Amygdala (tissue), 56 donors: ENCODE data around the gene SIRT2.
"Not testable (repeated sequence)": the region's sequence is repeated elsewhere in the genome, so short reads cannot be mapped to it uniquely, and the experiment has no call there.

Source experiments
- DNase-seq, 56 donors: peaks; one replicate each; lab custom pipeline; 2025; lab: John Stamatoyannopoulos, UW

The SIRT2 gene

DNA sequence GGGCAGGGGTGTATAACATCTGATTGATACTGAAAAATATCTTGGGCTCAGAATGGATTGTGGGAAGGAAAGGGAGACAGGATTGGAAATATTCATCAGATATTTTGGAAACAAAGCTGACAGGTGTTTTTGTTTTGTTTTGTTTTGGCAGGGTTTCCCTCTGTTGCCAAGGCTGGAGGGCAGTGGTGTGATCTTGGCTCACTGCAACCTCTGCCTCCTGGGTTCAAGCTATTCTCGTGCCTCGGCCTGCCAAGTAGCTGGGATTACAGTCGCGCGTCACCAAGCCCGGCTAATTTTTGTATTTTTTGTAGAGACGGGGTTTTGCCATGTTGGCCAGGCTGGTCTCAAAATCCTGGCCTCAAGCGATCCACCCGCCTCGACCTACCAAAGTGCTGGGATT lies 26.0 kb downstream of the SIRT2 start:
- DNase-seq = not testable (repeated sequence)

DNA sequence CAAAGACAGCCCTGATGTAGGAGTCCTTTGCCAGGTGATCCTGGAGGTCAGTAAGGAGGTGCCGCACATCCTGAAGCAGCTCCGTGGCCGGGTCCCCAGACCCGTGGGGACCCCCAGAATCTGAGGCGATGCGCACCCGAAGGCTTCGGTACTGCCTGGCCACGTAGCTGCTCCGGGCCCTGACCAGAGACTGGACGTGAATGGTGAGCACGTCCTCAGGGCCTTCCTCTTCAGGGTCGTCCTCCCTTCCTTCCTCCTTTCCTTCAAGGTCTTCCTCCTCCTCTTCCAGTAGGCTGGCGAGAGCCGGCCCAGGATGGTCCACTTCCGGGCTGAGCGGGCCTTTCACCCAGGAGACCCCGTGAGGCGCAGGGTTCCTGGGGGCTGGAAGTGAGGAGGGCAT lies 28.8 kb downstream of the SIRT2 start:
- no peak for DNase-seq

DNA sequence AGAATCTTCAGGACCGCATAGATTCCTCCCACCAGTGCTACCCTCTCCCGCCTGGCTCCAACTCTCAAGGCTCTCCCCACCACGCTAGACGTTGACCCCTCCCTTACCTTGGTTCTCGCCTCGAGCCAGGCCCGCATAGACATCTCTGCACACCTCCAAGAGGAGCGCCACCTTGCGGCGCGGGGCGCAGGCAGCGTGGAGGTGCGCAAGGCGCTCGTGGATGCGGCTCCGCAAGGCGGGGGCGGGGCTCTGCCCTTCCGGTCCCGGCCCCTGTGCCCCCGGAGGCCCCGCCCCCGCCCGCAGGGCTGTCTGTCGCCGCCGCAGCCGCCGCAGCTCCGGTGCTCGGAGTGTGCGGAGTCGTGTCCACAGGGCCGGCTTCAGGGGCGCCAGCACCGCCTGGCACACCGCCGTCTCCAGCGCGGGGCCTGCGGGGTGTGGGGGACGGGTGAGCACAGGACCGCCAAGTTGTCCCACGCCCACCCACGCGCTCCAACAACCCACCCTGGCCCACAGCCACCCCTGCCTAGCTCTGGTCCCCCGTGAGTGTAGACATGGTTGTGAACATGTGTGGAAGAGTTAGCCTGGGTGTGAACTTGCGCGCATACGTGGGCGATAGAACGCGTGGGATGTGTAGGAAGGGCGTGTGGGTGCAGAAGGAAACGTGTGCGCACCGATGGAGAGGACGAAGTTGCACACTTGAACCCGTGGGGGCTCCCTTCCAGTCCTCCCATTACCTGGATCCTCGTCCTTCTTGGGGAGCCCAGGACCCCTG lies 29.4 kb downstream of the SIRT2 start:
- DNase-seq = peak in 41 of 56 donors; percentile 7 to 76 (median 40)

DNA sequence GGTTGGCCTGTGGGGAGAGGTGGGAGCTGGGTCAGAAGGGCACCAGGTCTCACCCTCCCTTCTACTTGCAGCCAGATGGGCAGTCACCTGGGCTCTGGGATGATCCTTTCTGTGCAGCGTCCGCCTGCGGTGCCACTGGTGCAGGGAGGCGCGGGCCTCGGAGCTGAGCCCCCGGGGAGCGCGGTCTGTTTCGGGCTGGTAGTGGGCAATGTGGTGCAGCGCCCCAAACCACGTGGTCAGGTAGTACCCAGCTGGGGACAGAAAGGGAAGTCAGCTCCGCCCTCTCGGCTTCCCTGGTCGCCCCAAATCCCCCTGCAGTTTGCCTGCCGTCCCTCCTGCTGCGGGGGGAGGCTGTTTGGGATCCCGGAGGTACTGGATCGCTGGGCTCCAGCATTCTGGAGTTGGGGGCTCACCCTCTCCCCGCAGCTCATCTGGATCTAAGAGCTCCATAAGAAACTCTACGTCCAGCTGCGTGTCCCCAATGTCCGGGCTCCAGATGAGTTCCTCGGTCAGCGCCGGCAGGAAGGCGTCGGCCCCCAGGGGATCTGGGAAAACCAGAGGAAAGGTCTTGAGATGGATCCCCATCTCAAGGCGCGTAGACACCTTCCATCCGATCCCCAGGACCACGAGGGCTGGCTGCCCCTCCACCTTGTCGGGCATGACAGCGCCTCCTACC lies 30.1 kb downstream of the SIRT2 start:
- DNase-seq = peak in 1 of 56 donors; percentile 21

DNA sequence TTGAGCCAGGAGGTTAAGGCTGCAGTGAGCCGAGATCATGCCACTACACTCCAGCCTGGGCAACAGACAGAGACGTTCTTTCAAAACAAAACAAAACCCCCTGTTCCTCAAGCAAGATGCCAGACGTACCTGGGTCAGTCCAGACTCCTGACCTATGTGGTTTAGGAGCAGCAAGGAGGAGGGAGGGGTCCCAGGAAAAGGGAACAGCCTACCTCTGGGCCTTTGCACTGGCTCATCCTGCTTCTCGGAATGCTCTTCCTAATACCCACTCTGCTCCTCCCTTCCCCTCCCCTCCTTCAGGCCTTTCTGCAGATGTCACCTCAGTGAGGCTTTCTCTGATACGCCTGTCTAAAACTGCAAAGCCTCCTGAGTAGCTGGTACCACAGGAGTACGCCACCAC lies 30.9 kb downstream of the SIRT2 start:
- no peak for DNase-seq

DNA sequence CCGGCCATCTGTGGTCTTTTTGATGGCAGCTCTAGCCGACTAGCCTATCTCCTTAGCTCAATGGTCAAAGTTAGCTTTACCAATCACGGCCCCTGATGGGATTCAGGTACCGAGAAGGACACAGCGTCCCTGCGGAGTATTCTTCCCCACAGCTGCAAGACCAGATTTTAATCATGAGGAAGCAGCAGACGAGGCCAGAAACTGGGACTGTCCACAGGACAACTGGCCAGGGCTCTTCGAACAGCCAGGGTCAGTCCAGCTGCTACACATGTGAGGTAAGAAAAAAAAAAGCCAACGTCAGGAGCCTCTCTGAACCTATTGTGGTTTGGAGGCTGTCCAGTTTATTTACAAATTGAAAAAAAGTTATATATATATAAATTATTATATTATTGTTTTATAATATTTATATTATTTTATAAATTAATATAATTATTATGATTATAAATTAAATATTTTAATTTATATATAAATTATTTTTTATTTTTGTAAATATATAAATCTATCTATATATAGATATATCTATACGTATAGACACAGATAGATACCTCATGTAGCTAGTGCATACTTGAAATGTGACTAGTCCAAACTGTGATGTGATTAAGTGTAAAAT lies 32.1 kb downstream of the SIRT2 start:
- no peak for DNase-seq

DNA sequence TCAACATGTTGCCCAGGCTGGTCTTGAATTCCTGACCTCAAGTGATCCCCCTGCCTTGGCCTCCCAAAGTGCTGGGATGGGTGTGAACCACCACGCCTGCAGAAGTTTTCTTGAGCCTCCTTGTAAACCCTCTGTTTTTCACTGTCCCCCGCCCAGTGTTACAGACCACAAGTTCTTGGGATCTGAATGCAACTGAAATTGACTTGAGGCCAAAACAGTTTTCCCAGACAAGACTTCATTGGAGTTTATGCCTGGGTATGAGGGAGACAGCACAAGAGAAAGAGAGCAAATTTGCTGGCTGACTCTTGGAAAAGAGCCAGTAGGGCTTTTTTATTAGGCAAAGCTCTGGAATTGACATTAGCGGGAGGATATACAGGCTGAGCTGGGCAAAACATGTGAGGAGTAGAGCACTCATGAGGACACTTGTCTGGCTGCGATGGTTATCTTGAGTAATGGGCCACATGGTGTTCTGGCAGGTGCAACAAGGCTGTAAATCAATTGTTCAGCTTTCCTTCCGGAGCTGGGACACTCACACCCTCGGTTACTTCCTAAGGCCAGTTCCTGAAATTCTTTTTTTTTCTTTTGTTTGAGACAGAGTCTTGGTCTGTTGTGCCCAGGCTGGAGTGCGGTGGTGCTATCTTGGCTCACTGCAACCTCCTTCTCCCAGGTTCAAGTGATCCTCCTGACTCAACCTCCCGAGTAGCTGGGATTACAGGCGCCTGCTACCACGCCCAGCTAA lies 36.9 kb downstream of the SIRT2 start:
- DNase-seq = no peak

DNA sequence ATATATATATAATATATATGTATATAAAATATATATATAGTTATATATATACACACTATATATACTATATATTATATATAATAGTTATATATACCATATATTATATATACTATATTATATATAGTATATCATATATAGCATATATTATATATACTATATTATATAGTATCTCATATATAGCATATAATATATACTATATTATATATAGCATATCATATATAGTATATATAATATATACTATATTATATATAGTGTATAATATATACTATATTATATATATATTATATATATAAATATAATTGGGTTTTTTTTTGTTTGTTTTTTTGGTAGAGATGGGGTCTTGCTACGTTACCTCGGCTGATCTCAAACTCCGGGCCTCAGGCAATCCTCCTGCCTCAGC lies 38.0 kb downstream of the SIRT2 start:
- DNase-seq = no peak

DNA sequence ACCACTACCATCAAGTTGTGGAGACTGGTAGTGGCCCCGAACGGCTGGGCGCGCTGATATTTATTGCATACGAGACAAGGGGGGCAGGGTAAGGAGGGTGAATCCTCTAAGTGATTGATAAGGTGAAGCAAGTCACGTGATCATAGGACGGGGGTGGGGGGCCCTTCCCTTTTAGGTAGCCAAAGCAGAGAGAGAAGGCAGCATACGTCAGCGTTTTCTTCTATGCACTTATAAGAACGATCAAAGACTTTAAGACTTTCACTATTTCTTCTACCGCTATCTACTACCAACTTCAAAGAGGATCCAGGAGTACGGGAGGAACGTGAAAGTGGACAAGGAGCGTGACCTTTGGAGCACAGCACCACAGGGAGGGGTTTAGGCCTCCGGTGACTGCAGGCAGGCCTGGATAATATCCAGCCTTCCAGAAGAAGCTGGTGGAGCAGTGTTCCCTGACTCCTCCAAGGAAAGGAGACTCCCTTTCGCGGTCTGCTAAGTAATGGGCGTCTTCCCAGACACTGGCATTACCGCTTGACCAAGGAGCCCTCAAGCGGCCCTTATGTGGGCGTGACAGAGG lies 39.7 kb downstream of the SIRT2 start:
- not testable (repeated sequence) for DNase-seq

DNA sequence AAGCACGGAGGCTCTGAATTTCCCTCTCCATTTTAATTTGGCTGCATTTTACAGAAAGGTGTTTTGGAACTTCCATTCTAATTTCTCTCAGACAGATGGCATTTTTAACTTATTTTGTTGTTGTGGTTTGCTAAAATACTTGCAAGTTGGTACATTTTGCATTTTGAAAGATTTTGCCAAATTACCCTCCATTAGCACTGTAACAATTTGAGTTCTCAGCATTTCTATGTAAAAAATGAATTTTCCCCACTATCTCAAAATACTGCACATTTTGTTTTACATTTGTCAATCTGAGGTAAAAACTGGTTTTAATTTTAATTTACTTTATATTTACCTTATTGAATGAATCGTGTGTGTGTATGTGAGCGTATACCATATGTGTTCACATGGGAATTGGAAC lies 42.6 kb downstream of the SIRT2 start:
- DNase-seq = no peak

DNA sequence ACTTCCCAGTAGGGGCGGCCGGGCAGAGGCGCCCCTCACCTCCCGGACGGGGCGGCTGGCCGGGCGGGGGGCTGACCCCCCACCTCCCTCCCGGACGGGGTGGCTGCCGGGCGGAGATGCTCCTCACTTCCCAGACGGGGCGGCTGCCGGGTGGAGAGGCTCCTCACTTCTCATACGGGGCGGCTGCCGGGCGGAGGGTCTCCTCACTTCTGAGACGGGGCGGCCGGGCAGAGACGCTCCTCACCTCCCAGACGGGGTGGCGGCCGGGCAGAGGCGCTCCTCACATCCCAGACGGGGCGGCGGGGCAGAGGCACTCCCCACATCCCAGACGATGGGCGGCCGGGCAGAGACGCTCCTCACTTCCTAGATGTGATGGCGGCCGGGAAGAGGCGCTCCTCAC lies 43.7 kb downstream of the SIRT2 start:
- not testable (repeated sequence) for DNase-seq

DNA sequence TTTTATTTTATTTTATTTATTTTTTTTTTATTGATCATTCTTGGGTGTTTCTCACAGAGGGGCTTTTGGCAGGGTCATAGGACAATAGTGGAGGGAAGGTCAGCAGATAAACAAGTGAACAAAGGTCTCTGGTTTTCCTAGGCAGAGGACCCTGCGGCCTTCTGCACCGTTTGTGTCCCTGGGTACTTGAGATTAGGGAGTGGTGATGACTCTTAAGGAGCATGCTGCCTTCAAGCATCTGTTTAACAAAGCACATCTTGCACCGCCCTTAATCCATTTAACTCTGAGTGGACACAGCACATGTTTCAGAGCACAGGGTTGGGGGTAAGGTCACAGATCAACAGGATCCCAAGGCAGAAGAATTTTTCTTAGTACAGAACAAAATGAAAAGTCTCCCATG lies 44.5 kb downstream of the SIRT2 start:
- DNase-seq = not testable (repeated sequence)

DNA sequence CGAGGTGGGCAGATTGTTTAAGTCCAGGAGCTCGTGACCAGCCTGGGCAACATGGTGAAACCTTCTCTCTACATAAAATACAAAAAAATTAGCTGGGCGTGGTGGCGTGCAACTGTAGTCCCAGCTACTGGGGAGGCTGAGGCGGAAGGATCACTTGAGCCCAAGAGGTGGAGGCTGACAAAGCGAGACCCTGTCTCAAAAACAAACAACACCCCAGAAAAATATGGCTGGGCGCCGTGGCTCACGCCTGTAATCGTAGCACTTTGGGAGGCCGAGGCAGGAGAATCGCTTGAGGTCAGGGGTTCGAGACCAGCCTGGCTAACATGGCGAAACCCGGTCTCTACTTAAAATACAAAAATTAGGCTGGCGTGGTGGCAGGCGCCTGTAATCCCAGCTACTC lies 46.2 kb downstream of the SIRT2 start:
- no peak for DNase-seq

DNA sequence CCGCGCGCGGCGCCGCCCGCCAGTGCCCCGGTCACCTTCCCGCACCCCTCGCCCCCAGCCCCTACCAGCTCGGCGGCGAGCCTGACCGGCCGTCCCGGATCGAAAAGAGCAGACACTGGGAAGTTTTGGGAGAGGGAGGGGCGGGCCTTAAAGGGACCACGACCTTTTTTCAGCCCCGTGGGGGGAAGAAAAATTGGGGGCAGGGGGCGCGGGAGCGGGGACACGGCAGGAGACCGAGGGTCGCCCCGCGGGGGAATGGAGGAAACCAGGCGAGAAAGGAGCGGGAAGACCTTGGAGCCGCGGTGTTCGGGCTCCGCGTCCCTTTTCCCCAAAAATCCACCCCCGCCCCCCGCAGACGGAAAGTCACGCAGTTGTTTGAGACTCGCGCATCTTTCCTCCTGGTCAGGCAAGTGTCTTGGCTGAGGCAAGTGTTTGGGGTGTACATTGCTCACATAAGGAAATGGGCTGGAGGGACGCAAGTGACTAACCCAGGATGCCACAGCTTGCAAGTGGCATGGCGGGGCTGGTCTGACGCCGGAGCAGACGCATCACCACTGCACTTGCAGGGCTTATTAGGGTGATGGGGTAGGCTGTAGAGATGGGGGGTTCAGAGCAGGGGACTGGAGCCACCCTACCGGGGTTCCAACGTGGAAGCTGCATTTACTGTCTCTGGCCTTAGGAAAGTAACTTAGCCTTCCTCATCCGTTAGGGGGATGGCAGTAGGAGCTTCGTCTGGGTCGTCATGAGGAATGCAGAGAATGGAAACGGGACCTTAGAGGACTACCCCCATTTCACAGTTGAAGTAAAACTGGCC lies 47.0 kb downstream of the SIRT2 start:
- DNase-seq = peak in 37 of 56 donors; percentile 3 to 79 (median 54)

DNA sequence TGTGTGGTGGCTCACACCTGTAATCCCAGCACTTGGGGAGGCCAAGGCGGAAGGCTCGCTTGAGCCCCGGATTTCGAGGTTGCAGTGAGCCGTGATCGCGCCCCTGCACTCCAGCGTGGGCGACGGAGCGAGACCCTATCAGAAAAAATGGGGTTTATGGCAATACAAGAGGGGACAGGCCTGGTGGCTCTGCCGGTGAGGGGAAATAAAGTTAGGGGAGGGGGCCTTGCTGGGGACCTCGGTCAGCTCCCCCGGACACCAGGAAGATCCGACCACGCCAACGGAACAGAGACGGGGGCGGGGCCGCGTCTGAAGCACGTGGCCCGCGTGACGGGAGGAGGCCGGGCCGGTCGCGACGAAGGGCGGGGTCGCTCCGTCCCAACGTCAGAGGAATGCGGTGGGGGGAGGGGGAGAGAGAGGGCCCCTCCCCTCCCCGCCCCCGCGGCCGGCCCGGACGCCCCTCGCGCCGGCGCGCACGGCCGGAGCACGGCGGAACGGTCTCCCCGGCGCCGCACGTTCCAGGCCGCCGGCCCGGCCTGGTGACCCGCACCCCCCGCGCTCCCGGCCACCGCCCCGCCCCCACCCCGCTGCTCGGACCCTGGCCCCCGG lies 47.7 kb downstream of the SIRT2 start:
- DNase-seq = peak in 55 of 56 donors; percentile 39 to 94 (median 82)

DNA sequence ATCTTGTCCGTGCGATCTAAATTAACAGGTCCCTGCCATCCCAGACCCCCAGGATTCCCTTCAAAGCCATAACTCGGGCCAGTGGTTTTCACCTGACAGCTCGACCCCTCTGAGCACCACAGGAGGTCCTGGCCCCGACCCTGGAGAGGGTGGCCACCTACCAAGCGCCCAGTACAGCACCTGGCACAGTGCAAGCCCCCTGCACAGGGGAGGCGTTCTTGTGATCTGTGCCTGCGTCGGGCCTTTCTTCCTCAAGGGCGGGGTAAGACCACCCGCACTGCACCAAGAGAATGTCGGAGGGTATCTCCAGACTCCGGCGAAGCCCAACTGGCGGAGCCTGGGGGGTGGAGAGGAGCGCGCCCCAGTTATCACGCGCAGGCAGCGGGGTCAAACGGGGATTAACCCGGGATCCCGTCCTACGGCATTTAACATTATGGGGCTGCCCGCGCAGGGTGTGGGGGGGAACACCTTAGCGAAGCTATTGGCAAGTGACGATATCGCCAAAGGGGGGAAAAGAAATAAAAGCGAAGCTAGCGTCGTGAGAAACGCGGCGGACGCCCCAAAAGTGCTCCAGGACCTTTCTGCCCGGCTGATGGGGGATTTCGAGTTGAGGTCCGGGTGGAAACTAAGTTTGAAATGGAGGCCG lies 48.3 kb downstream of the SIRT2 start:
- DNase-seq = peak in 16 of 56 donors; percentile 12 to 63 (median 51)

DNA sequence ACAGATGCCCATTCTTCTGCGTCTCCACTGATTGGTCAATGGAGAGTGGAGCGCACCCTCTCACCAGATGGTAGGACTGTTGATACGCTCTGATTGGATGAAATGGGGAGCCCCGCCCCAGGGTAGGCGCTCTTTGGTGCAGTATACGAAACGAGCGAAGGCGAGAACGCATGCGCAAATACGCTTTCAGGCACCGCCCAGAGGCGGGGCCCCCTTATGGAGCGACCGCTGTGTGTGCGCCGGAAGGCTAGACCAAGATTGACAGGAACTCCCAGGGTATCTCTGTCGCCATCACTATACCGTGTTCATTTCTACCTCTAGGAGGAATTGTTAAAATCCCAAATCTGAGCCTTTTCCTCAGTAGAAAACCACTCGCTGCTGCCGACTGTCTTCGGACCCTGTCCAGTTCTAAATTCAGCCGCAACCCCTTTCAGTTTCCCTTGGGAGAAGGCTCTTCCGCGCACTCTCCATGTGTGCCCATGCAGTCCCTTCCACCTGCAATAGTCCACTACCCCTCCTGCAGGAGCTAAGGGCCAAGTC lies 48.9 kb downstream of the SIRT2 start:
- DNase-seq = peak in 18 of 56 donors; percentile 96 to 100 (median 100)

DNA sequence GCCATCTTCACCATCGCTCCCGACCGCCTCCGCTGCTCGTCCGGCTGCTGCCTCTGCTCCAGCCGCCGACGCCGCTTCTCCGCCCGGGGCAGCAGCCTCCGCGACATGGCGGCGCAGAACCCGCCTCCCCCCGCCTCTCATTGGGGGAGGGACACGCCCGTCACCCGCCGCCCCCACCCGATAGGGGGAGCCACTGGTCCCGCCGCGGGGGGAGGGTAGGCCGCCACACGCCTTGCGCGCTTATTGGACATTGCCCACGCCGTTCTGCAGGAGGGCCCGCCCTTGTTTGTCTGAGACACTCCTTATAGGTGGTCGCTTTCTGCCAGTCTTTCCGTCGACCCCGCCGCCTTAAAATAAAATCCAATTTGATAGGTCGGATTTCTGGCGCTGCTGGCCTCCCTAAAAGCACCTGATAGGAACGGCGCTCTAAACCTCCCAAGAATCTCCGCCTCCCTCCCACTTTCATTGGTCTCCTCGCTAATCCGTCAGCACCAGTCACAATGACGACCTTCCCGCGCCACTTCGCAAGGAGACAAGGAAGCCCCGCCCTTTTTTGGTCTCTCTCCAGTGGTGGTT lies 49.5 kb downstream of the SIRT2 start, which contains the start of gene HNRNPL:
Gene HNRNPL (minus strand): TSS at position 127 of the 576 bp plus-strand sequence. CDS start 20 bp downstream, at position 107.
- peak; percentile 96 to 100 (median 100) for DNase-seq
